GM19023 (cell line): ENCODE results near the gene MAP3K10.

Experiments used
- ATAC-seq: cut with Tn5 transposase; IDR thresholded peaks from one replicate; pipeline ENCODE4 v1.9.1; 2021; ENCODE audit warnings: mild to moderate bottlenecking, moderate library complexity; ENCODE audit not compliant: unreplicated experiment

MAP3K10 gene

GRCh38 chr19:40247178-40247577, 56.0 kb downstream of the MAP3K10 start:
- no peak for ATAC-seq

GRCh38 chr19:40247735-40248262, 56.6 kb downstream of the MAP3K10 start:
- ATAC-seq, result no peak

- ATAC-seq, result no peak
These were observed 58.0 kb downstream of the MAP3K10 start for GRCh38 chr19:40249201-40249600.

- ATAC-seq, result no peak
These were observed 58.6 kb downstream of the MAP3K10 start for GRCh38 chr19:40249781-40250180.

- ATAC-seq, result no peak
These were observed 60.0 kb downstream of the MAP3K10 start for GRCh38 chr19:40251244-40251643.

GRCh38 chr19:40251991-40252390, 60.8 kb downstream of the MAP3K10 start:
- no peak for ATAC-seq

- no peak for ATAC-seq
These were observed 61.2 kb downstream of the MAP3K10 start for GRCh38 chr19:40252395-40252794.

- ATAC-seq, result no peak
These were observed 62.4 kb downstream of the MAP3K10 start for GRCh38 chr19:40253611-40254092.

- no peak for ATAC-seq
These were observed 63.6 kb downstream of the MAP3K10 start for GRCh38 chr19:40254714-40255418.

- no peak for ATAC-seq
These were observed 64.5 kb downstream of the MAP3K10 start for GRCh38 chr19:40255619-40256166.

- ATAC-seq, result no peak
These were observed 65.3 kb downstream of the MAP3K10 start for GRCh38 chr19:40256512-40256911.

GRCh38 chr19:40257096-40257517, 65.9 kb downstream of the MAP3K10 start:
- no peak for ATAC-seq

- ATAC-seq, result no peak
These were observed 70.4 kb downstream of the MAP3K10 start for GRCh38 chr19:40261631-40262030.

- no peak for ATAC-seq
These were observed 71.2 kb downstream of the MAP3K10 start for GRCh38 chr19:40262422-40262821.

GRCh38 chr19:40263440-40264313, 72.5 kb downstream of the MAP3K10 start:
- ATAC-seq, result no peak

- ATAC-seq, result no peak
These were observed 73.3 kb downstream of the MAP3K10 start for GRCh38 chr19:40264314-40265054.
